Right atrium auricular region (tissue), 2 donors: Measurements from ENCODE around the gene ADARB2. TPM values are rescaled to one million over a fixed set of nuclear protein-coding genes. Genes with fewer than 3 reads are reported as not detected.

Experiments
- DNase-seq: peaks from one replicate; pipeline ENCODE4 v3.0.0-alpha.2; 2019; ENCODE audit warnings: low spot score
- H3K27ac ChIP-seq, 2 donors: fragments of 200-600 bp; sonication (generic); 1 replicate in 1 of 2; 2 replicates in 1 of 2; pipeline ENCODE4 v1.5.1; 2016 to 2019
- H3K27me3 ChIP-seq, 2 donors: fragments of 200-600 bp; sonication (generic); one replicate each; pipeline versions ENCODE4 v1.5.1 to v1.6.0; 2017 to 2019
- H3K36me3 ChIP-seq: fragments of 200-600 bp; sonication (generic); one replicate; pipeline ENCODE4 v1.5.1; 2016
- H3K4me1 ChIP-seq, 2 donors: fragments of 200-600 bp; sonication (generic); one replicate each; pipeline versions ENCODE4 v1.5.1 to v1.6.0; 2017 to 2019
- H3K4me3 ChIP-seq, 2 donors: fragments of 200-600 bp; sonication (generic); 1 replicate in 1 of 2; 2 replicates in 1 of 2; pipeline ENCODE4 v1.5.1; 2017 to 2019; ENCODE audit warnings: mild to moderate bottlenecking in 1 of 2, moderate library complexity in 1 of 2
- H3K9me3 ChIP-seq, 2 donors: fragments of 200-600 bp; sonication (generic); one replicate each; pipeline ENCODE4 v1.5.1; 2019
- total RNA-seq, 2 donors: library from RNA; depleted of rRNA; stranded (reverse); fragments of >200 nt; gene quantifications; one replicate each; pipeline ENCODE4 v1.1.0, GENCODE V29; 2016
- TF ChIP-seq, protein P1 (sequence below), 2 donors: fragments of 200-600 bp; sonication (generic); IDR thresholded peaks; one replicate each; pipeline ENCODE4 v1.5.1; 2019; ENCODE audit warnings: antibody characterized with exemption in 2 of 2

Gene ADARB2
- total RNA-seq, 2 donors from 2014 or later, result 0.33 to 0.71 TPM

DNA sequence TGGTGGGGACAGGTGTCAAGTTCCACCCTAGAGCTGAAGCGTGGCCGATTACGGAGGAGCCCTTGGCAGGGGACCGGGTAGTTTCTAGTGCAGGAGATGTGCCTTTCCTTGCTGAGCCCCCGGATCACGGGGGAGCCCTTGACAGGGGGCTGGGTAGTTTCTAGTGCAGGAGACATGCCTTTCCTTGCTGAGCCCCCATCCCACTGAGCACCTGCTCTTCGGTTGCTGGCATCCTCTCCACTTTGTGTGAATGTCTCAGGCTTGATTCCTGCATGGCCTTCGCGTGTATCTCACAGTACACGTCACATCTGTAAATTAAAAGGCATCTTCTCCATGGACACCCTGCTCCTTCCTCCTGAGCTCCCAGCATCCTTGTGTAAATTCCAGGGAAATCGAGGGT lies 263.5 kb downstream of the ADARB2 start:
- Histone ChIP-seq H3K9me3 (no peaks in the 10 kb centered on the region), H3K36me3 (no peaks in the 10 kb centered on the region), H3K4me1 (no peaks in the 10 kb centered on the region), H3K27me3 (no peaks in the 10 kb centered on the region), H3K27ac (no peak overlapping the region), H3K4me3 (no peak overlapping the region)
- DNase-seq, result no peak
- TF ChIP-seq, protein P1, sequence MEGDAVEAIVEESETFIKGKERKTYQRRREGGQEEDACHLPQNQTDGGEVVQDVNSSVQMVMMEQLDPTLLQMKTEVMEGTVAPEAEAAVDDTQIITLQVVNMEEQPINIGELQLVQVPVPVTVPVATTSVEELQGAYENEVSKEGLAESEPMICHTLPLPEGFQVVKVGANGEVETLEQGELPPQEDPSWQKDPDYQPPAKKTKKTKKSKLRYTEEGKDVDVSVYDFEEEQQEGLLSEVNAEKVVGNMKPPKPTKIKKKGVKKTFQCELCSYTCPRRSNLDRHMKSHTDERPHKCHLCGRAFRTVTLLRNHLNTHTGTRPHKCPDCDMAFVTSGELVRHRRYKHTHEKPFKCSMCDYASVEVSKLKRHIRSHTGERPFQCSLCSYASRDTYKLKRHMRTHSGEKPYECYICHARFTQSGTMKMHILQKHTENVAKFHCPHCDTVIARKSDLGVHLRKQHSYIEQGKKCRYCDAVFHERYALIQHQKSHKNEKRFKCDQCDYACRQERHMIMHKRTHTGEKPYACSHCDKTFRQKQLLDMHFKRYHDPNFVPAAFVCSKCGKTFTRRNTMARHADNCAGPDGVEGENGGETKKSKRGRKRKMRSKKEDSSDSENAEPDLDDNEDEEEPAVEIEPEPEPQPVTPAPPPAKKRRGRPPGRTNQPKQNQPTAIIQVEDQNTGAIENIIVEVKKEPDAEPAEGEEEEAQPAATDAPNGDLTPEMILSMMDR (IDR thresholded peaks at IDR 0.05), result no peak

DNA sequence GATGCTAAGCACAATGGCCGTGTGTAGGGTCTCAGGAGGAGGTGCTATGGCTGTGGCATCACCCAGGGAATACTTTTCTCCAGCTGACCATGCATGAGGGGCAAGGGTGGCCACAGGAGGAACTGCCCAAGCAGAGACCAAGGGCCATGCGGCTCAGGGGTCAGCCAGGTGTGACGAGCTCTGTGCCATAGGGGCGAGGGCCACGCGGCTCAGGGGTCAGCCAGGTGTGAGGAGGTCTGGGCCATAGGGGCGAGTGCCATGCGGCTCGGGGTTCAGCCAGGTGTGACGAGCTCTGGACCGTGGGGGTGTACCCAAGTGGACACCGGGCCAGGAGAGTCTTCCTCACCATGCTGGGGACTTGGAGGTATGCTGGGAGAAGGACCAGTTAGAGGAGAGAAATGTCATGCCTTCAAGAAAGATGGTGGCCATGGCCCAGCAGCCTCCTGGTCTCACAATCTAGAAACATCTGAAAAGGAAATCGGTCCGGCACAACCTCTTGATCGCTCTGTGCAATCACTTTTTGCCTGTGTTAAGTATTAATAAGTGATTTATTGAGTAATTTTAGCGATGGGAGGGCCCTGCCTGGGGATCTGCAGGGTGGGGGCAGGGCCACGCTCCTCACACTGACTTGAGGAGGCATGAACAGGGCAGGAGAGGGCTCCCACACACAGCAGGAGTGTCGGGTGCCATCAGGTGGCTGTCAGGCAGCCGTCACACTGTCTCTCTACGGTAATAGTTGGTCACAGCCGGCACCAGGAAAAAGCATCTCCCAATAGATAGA lies 265.0 kb downstream of the ADARB2 start:
- Histone ChIP-seq H3K36me3 (no peaks in the 10 kb centered on the region), H3K27me3 (no peaks in the 10 kb centered on the region), H3K4me3 (no peak overlapping the region), H3K4me1 (no peaks in the 10 kb centered on the region), H3K9me3 (no peaks in the 10 kb centered on the region), H3K27ac (no peak overlapping the region)
- TF ChIP-seq, protein P1 (IDR thresholded peaks at IDR 0.05), result no peak
- no peak for DNase-seq

DNA sequence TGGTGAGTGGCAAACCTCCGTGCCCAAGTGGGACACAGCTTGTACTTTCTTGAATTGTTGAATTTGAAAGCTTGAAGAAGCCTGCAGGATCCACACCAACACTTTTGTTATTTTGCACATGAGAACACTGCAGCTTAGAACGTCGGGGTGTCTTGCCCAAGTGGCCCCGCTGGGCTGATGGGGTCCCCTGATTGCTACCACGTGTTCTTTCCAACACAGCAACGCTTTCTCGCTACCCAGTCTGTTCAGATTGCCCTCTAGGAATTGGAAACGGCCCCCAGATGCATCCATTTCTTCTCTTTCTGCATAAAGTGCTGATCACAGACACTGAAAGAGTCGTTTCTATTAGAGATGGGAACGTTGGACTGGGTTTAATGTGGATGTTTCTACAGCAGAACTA lies 268.5 kb downstream of the ADARB2 start:
- no peak overlapping the region for H3K4me3 ChIP-seq
- H3K36me3 ChIP-seq, result no peaks in the 10 kb centered on the region
- H3K27ac ChIP-seq, result no peak overlapping the region
- no peaks in the 10 kb centered on the region for H3K27me3 ChIP-seq
- no peaks in the 10 kb centered on the region for H3K4me1 ChIP-seq
- DNase-seq, result no peak
- TF ChIP-seq, protein P1 (IDR thresholded peaks at IDR 0.05), result no peak
- H3K9me3 ChIP-seq, result no peaks in the 10 kb centered on the region

DNA sequence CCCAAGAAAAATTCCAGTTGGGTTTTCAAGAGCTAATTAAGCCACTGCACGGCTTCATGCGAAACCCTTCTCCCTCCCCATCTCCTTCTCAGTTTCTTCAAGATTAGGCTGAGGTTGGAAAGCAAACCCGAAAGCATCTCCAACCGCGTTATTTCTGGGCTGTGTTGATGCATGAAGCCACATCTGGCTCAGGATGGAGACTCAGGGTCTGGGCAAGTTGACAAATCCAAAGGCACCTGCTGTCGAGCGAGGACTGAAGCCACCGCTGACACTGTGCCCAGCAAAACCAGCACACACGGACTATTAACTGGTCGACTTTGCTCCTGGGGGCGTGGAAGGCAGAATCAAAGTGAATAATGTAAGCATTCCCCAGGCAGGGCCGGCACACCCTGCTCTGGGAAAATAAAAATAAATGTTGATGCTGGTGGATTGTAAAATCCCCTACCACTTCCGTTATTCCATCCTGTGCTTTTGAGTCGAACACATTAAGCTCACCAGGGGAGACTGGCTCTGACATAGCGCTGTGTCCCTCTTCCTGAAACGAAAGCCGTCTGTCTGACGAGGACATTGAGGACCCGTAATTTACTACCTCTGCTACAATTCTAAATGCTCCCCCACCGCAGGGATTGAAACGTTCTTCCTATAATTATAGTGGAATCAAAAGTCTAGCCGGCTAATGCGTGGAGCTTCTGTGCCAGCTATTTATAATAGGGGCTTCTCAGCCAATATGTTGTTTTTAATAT lies 269.8 kb downstream of the ADARB2 start:
- Histone ChIP-seq H3K4me1 (no peaks in the 10 kb centered on the region), H3K27ac (no peak overlapping the region), H3K36me3 (no peaks in the 10 kb centered on the region), H3K27me3 (no peaks in the 10 kb centered on the region), H3K9me3 (no peaks in the 10 kb centered on the region), H3K4me3 (no peak overlapping the region)
- TF ChIP-seq, protein P1 (IDR thresholded peaks at IDR 0.05), result no peak
- no peak for DNase-seq

DNA sequence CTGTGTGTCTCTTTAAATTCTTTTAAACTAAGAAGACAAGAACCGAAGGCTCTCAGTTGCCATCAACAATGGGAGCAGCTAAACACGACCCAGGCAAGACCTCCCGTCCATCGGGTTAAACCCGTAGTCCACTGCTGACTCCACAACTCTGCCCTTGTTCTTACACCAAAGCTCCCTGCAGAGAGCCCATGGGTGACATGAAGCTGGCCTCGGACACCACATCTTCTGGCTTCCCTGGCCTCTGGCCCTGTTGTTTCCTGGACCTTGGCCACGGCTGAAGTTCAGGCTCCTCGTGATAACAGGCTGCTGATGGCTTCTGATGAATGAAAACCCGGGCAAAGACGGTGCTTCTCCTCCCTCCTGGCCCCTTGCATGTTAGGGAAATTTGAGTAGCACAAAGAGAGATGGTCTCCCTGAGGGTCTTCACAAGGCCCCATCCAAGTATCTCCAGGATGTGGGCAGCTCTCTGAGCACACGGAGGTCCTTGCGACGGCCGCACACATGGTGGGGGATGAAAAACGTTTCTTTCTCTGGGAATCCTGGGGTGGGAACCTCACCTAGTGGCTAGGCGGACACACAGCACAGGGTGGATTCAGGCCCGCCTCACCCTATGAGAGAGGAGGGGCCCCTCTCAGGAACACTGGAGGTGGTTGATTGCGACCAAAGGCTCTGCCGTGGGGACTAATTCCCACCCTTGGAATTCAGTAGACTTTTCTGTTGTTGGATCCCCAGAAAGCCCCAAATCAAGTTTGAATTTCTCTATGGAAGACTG lies 271.1 kb downstream of the ADARB2 start:
- H3K36me3 ChIP-seq, result no peaks in the 10 kb centered on the region
- no peaks in the 10 kb centered on the region for H3K9me3 ChIP-seq
- no peaks in the 10 kb centered on the region for H3K27me3 ChIP-seq
- TF ChIP-seq, protein P1 (IDR thresholded peaks at IDR 0.05), result no peak
- no peak overlapping the region for H3K4me3 ChIP-seq
- H3K27ac ChIP-seq, result no peak overlapping the region
- H3K4me1 ChIP-seq, result no peaks in the 10 kb centered on the region
- no peak for DNase-seq
